GM18873 (cell line): Measurements from ENCODE around the gene CLSTN1.

Experiments used
- ATAC-seq: cut with Tn5 transposase; IDR thresholded peaks from one replicate; pipeline ENCODE4 v1.9.1; 2021; ENCODE audit warnings: mild to moderate bottlenecking, moderate library complexity, moderate number of reproducible peaks; ENCODE audit not compliant: unreplicated experiment, low FRiP score

CLSTN1 gene

DNA sequence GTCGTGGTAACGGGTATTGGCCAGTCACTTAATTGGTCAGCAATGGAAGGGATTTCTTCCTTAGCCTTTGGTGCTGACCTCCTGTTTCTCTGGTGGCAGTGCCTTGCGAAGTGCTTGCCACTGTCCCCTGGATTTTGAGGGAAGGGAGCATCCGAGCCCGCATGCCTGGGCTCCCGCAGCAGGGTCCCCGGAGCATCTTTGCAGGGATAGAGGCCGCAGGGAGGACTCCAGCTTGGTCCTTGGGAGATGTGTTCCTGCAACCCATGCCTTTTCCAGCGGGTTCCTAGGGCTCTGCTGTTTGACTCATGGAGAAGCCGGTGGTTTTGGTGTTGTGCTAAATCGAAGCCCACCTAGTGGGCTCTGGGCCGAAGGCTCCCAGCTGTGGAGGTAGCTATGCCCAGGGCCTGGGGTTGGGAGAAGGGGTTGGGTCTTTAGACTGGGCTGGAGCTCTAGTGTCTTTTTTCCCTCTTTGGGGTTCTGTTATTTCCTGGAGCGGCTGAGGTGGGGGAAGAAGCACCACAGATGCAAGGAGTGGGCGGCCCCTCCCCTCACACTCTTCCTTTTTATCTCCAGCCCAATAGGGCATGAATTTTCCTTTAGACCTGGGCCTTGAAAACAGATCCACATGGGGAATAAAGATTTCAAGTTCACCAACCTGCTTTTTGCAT is 133.2 kb downstream of the CLSTN1 start:
- ATAC-seq, result no peak

GRCh38 chr1:9689971-9690381 is 133.8 kb downstream of the CLSTN1 start:
- no peak for ATAC-seq

DNA sequence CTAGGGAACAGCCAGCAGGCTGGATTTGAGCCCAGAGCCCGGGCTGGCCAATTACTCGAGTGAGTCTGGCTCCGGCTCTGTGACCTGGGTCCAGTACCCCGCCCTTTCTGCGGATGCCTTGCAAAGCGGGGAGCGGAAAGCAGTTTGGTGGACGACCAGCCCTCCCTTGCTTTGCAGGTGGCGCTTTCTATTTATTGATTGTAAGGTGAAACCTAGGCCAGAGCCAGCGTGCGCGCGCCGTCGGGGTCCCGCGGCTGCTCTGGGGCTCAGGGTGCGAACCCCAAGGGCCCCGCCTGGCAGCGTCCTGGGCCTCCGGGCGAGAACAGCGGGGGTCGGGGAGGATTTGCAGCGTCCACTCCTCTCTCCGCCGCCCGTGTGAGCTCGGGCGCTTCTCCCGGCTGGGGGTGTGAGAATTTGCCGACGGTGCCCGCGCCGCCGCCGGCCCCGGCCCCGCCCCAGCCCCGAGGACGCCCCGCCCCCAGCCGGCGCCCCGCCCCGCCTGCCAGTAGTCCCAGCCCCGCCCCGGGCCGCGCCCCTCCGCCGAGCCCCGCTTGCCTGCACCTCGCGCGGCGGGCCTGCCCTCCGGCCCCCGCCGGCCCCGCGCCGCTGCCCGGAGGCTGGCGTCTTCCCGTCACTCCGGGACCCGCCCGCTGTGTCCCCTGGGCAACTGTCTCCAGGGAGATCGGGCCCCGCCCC is 134.6 kb downstream of the CLSTN1 start:
- ATAC-seq, result no peak

GRCh38 chr1:9688599-9688998 is 135.2 kb downstream of the CLSTN1 start:
- ATAC-seq, result no peak

DNA sequence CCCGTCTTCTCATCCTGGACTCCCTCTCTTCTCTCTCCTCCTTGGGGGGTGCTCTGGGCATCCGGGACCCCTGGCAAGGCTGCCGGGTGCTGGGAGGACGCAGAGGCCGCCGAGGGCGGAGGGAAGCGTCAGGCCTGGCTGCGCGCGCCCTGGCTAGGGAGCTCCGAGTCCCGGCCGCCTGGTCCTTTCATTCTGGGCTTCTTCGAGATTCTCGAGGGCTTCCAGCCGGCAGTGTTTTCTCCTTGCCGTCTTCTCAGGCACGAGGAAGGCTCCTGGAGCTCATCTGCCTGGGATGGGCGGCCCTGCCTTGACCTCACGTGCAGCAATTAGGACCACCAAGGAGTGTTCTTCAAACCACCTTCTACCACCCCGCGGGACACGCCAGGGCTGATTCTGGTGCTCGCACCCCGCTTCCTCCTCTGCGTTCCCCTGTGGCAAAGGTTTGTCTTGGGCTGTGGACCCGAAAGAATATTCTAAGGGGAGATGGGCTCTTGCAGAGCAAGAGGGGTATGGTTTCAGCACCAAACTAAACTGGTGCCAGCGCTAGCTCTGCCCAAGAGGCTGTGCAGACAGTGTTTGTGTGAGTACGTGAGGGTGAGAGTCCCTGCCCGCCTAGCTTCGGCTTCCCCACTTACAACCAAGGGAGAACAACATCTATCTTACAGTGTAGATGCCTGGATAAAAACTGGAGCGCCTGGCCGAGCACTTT is 135.7 kb downstream of the CLSTN1 start:
- ATAC-seq, result no peak

- ATAC-seq, result no peak
Measured at GRCh38 chr1:9687120-9687873, 136.5 kb downstream of the CLSTN1 start.

GRCh38 chr1:9684801-9685200 is 139.0 kb downstream of the CLSTN1 start:
- ATAC-seq, result no peak

GRCh38 chr1:9680828-9681227 is 142.9 kb downstream of the CLSTN1 start:
- no peak for ATAC-seq

- no peak for ATAC-seq
Measured at GRCh38 chr1:9680091-9680490, 143.7 kb downstream of the CLSTN1 start.
